HG02943 (cell line): ENCODE results near the gene KCNG4.

Source experiments
- ATAC-seq: cut with Tn5 transposase; IDR thresholded peaks from one replicate; pipeline ENCODE4 v1.9.1; 2021; ENCODE audit warnings: mild to moderate bottlenecking, low read depth, moderate library complexity; ENCODE audit not compliant: unreplicated experiment

KCNG4 gene

GRCh38 chr16:84169765-84170310 lies 70.0 kb downstream of the KCNG4 start:
- no peak for ATAC-seq
